Upper lobe of left lung (tissue), 4 donors: Measurements from ENCODE around the gene ST6GALNAC2.

Source experiments
- EP300 ChIP-seq, 4 donors: sonication (generic); formaldehyde crosslinking; IDR thresholded peaks; one replicate each; pipeline ENCODE4 v1.5.1; 2017; ENCODE audit warnings: antibody characterized with exemption in 4 of 4, control low read depth in 2 of 4
- POLR2A ChIP-seq, 4 donors: fragments of 450-650 bp; IDR thresholded peaks; one replicate each; pipeline ENCODE4 v1.5.1; 2016 to 2017; ENCODE audit warnings: antibody characterized with exemption in 4 of 4, mild to moderate bottlenecking in 2 of 4
- POLR2AphosphoS5 ChIP-seq, 2 donors: sonication (generic); formaldehyde crosslinking; IDR thresholded peaks; one replicate each; pipeline ENCODE4 v1.5.1; 2017; ENCODE audit warnings: antibody characterized with exemption in 2 of 2

DNA sequence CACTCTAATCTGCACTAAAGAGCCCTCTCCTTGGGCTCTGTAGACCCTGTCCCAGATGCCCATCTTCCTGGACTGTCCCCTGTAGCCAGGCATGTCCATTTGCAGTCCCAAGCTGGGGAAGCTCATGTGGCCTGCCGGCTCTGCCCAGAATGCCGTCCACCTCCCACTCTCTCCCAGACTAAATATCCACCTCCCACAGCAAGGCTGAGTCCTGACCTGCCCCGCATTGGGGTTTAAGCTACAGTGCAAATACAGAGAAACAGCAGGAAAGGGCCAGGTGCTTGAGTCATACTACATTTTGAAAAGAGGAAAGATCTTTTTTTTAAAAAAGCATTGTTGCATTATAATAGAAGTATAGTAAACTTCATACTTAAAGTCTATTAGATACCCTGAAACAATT is 3.0 kb downstream of the ST6GALNAC2 start:
- TF ChIP-seq POLR2A (IDR thresholded peaks at IDR 0.05), result no peak
- TF ChIP-seq EP300 (IDR thresholded peaks at IDR 0.05), result no peak
- no peak for TF ChIP-seq POLR2AphosphoS5 (IDR thresholded peaks at IDR 0.05)
